ENCODE measurements around the gene UFSP2.

GRCh38 chr4:185352741-185353140 lies 73.0 kb downstream of the UFSP2 start:
- TF ChIP-seq CTCF (IDR thresholded peaks at IDR 0.05; ENCODE audit: insufficient read depth, low read length) (no peak), POLR2AphosphoS5 (IDR thresholded peaks at IDR 0.05; ENCODE audit: low read depth) (no peak), SPI1 (IDR thresholded peaks at IDR 0.05; ENCODE audit: borderline replicate concordance, low read depth) (no peak)
